A673 (cell line): ENCODE measurements around the gene HEYL.

Experiments used
- CTCF ChIP-seq: fragments of 300-800, 200-600 bp; sonication (generic); conservative IDR thresholded peaks from 2 replicates; pipeline ENCODE4 v1.5.1; 2017; ENCODE audit warnings: low read depth, mild to moderate bottlenecking, antibody characterized with exemption, low read length, moderate library complexity, mixed read lengths
- EZH2 ChIP-seq: fragments of 200-600 bp; sonication (generic); IDR thresholded peaks from 2 replicates; pipeline ENCODE4 v1.6.1; 2017; ENCODE audit warnings: borderline replicate concordance, low read depth, mild to moderate bottlenecking, mixed read lengths, antibody characterized with exemption, low read length; ENCODE audit not compliant: poor library complexity, severe bottlenecking

- TF ChIP-seq EZH2 (no peak), CTCF (no peak)
Observed at GRCh38 chr1:39642796-39643195, 3.4 kb upstream of the HEYL start.
